Measurements from ENCODE around the gene MMP27. TPM values are rescaled to one million over a fixed set of nuclear protein-coding genes. Genes with fewer than 3 reads are reported as not detected.

Gene MMP27
- total RNA-seq, 6 experiments from 2014 or later, result 0.11 TPM; not detected in 5

DNA sequence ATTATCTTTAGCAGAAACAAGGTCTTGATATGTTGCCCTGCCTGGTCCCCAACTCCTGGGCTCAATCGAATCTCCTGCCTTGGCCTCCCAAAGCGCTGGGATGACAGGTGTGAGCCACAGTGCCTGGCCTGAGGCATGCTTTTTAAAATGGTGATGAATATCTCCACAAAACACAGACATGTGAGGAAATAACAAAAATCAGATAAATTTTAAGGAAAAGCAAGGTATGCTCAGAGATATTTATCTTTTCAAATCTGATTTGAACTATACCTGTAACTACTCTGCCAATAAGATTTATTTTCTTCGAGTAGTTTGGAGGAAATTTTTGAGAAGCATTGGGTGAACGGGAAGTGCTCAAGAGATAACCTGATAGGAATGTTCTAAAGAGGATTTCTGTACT lies 44.5 kb downstream of the MMP27 start:
- H3K4me1 ChIP-seq, result no peaks in the 10 kb centered on the region
- DNase-seq, result no peak
- H3K27me3 ChIP-seq, result no peaks in the 10 kb centered on the region
- 84% methylated on average over 4 of the region's 4 CpGs for WGBS (ENCODE audit: insufficient coverage, low coverage, low lambda C conversion rate, missing lambda C conversion rate)
- intact Hi-C loops (cut with DNase I), result loop anchor here in 1 of 2 donors (10.0 kb wide), 1 partner anchor 66 kb away; no protein-coding TSS in a partner anchor
- H3K36me3 ChIP-seq, result no peaks in the 10 kb centered on the region
- H3K27ac ChIP-seq, result no peak overlapping the region
- no peaks in the 10 kb centered on the region for H3K9me3 ChIP-seq
- TF ChIP-seq POLR2A (IDR thresholded peaks at IDR 0.05), result no peak
- ATAC-seq, result no peak
- no peak overlapping the region for H3K4me3 ChIP-seq

DNA sequence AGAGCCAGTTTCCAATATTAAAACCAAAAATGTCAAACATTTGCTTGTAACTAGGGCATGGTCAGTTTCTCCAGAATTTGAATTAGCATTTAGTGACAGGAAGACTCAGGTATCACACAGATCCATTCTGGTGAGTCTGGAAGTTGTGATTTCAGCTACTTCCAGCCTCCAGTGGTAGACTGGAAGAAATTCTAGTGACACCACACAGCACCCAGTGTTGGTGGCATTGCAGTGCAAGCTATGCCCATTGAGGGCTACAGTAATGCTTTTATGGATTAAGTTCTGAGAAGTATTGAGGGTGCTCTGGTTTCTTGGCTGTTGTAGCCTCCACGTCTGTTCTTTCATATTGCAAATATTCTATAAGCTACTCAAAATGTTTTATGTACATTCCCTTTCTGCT lies 49.0 kb downstream of the MMP27 start:
- no peaks in the 10 kb centered on the region for H3K27me3 ChIP-seq
- no peaks in the 10 kb centered on the region for H3K36me3 ChIP-seq
- 56% methylated on average over 1 of the region's 1 CpG for WGBS (ENCODE audit: insufficient coverage, low coverage, low lambda C conversion rate, missing lambda C conversion rate)
- no peak for ATAC-seq
- DNase-seq, result no peak
- H3K4me1 ChIP-seq, result no peaks in the 10 kb centered on the region
- no peak overlapping the region for H3K27ac ChIP-seq
- H3K4me3 ChIP-seq, result no peak overlapping the region
- H3K9me3 ChIP-seq, result no peaks in the 10 kb centered on the region
- intact Hi-C loops (cut with DNase I), result no loop called here
- TF ChIP-seq POLR2A (IDR thresholded peaks at IDR 0.05), result no peak
- TF ChIP-seq, protein P1, sequence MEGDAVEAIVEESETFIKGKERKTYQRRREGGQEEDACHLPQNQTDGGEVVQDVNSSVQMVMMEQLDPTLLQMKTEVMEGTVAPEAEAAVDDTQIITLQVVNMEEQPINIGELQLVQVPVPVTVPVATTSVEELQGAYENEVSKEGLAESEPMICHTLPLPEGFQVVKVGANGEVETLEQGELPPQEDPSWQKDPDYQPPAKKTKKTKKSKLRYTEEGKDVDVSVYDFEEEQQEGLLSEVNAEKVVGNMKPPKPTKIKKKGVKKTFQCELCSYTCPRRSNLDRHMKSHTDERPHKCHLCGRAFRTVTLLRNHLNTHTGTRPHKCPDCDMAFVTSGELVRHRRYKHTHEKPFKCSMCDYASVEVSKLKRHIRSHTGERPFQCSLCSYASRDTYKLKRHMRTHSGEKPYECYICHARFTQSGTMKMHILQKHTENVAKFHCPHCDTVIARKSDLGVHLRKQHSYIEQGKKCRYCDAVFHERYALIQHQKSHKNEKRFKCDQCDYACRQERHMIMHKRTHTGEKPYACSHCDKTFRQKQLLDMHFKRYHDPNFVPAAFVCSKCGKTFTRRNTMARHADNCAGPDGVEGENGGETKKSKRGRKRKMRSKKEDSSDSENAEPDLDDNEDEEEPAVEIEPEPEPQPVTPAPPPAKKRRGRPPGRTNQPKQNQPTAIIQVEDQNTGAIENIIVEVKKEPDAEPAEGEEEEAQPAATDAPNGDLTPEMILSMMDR (IDR thresholded peaks at IDR 0.05), result no peak

DNA sequence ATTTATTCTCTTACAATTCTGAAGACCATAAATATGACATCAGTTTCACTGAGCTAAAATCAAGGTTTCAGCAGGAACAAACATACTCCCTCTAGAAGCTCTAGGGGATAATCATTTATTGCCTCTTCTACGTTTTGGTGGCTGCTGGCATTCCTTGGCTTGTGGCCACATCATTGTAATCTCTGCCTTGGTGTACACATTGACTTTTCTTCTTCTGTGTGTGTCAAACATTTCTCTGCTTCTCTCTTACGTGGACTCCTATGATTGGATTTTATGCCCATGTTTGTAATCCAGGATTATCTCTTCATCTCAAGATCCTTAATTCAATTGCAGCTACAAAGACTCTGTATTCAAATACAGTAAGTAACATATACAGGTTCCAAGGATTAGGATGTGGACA lies 50.0 kb downstream of the MMP27 start:
- ATAC-seq (no peak), DNase-seq (no peak)
- H3K27me3 ChIP-seq, result no peaks in the 10 kb centered on the region
- H3K4me3 ChIP-seq, result no peak overlapping the region
- no peaks in the 10 kb centered on the region for H3K9me3 ChIP-seq
- TF ChIP-seq POLR2A (IDR thresholded peaks at IDR 0.05), result no peak
- TF ChIP-seq, protein P1 (IDR thresholded peaks at IDR 0.05), result no peak
- intact Hi-C loops (cut with DNase I), result no loop called here
- H3K4me1 ChIP-seq, result no peaks in the 10 kb centered on the region
- 61% methylated on average over 2 of the region's 2 CpGs for WGBS (ENCODE audit: insufficient coverage, low coverage, low lambda C conversion rate, missing lambda C conversion rate)
- H3K27ac ChIP-seq, result no peak overlapping the region
- H3K36me3 ChIP-seq, result no peaks in the 10 kb centered on the region

DNA sequence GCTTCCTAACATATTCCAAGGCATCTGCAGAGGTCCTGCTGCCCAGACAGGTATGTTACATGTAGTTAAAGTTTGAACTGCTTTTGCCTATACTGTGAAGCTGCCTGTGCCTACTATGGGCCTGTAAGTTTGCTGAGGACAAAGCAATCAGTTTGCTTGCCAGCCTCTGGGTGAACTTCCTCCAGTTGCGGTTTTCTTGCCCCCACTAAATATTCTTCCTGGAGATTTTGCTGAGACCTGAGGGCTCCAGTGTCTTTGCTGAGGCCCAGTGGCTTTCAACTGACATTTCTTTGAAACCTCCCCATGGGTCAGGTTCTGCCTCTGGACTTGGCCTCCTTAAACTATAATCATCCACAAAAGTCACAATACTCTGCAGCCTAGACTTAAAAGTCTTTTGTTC lies 50.8 kb downstream of the MMP27 start:
- H3K9me3 ChIP-seq, result no peaks in the 10 kb centered on the region
- H3K4me3 ChIP-seq, result no peak overlapping the region
- TF ChIP-seq, protein P1 (IDR thresholded peaks at IDR 0.05), result no peak
- H3K27ac ChIP-seq, result no peak overlapping the region
- H3K36me3 ChIP-seq, result no peaks in the 10 kb centered on the region
- H3K4me1 ChIP-seq, result no peaks in the 10 kb centered on the region
- ATAC-seq (no peak), DNase-seq (no peak)
- 88% methylated on average over 1 of the region's 1 CpG for WGBS (ENCODE audit: insufficient coverage, low coverage, low lambda C conversion rate, missing lambda C conversion rate)
- intact Hi-C loops (cut with DNase I), result no loop called here
- no peaks in the 10 kb centered on the region for H3K27me3 ChIP-seq

DNA sequence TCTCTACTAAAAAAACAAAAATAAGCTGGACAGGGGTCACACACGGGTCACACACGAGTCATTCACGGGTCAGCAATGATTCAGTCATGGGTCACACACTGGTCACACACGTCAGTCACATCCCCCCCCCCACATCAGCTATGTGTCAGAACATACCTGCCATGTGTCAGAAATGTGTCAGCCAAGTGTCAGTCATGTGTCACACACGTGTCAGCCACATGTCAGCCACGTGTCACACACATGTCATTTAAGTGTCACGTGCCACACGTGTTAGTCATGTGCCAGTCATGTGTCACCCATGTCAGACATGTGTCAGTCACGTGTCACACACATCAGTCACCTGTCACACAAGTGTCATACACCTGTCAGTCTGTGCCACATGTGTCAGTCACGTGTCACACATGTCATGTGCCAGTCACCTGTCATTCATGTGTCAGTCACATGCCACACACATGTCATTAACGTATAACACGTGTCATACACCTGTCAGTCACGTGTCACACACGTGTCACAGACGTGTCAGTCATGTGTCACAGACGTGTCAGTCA lies 51.8 kb downstream of the MMP27 start:
- no peaks in the 10 kb centered on the region for H3K4me1 ChIP-seq
- H3K27me3 ChIP-seq, result no peaks in the 10 kb centered on the region
- intact Hi-C loops (cut with DNase I), result no loop called here
- H3K36me3 ChIP-seq, result no peaks in the 10 kb centered on the region
- no peak for TF ChIP-seq POLR2A (IDR thresholded peaks at IDR 0.05)
- TF ChIP-seq, protein P1 (IDR thresholded peaks at IDR 0.05), result no peak
- no peak for DNase-seq
- 73% methylated on average over 7 of the region's 16 CpGs for WGBS (ENCODE audit: insufficient coverage, low coverage, low lambda C conversion rate, missing lambda C conversion rate)
- no peak for ATAC-seq
- H3K4me3 ChIP-seq, result no peak overlapping the region
- no peak overlapping the region for H3K27ac ChIP-seq
- H3K9me3 ChIP-seq, result no peaks in the 10 kb centered on the region
